HFFc6 (cell line): ENCODE results near the gene UMAD1. TPM values are rescaled to one million over a fixed set of nuclear protein-coding genes. Genes with fewer than 3 reads are reported as not detected.

ENCODE experiments used
- DNase-seq: peaks from one replicate; pipeline ENCODE4 v3.0.0-alpha.2; 2018
- H3K27ac Mint-ChIP-seq: 2 replicates; pipeline ENCODE4 v1.8.0; 2020; ENCODE audit warnings: mild to moderate bottlenecking, mixed read lengths
- H3K27me3 Mint-ChIP-seq: 2 replicates; pipeline ENCODE4 v1.8.0; 2021; ENCODE audit warnings: mild to moderate bottlenecking, moderate library complexity, mixed read lengths; ENCODE audit not compliant: insufficient read depth
- H3K36me3 Mint-ChIP-seq: 2 replicates; pipeline ENCODE4 v1.8.0; 2021; ENCODE audit warnings: low read depth, mixed read lengths
- H3K4me1 Mint-ChIP-seq: 2 replicates; pipeline ENCODE4 v1.8.0; 2020; ENCODE audit warnings: low read depth, mixed read lengths
- H3K4me3 Mint-ChIP-seq: 2 replicates; pipeline ENCODE4 v1.8.0; 2020; ENCODE audit warnings: mild to moderate bottlenecking, moderate library complexity, mixed read lengths
- H3K9me3 Mint-ChIP-seq: 2 replicates; pipeline ENCODE4 v1.8.0; 2020; ENCODE audit warnings: mild to moderate bottlenecking, mixed read lengths
- CTCF ChIP-seq: fragments of 200-600 bp; sonication (generic); IDR thresholded peaks from 2 replicates; pipeline ENCODE4 v1.5.0; 2021; ENCODE audit warnings: antibody characterized with exemption, mild to moderate bottlenecking
- total RNA-seq, 6 experiments: library from RNA; stranded (reverse); fragmentation: NEBNext Ultra II Directional; extraction: Animal tissue kit (Norgen Biotek cat#: 25700); gene quantifications; 2 replicates in 1 of 6; 3 replicates in 5 of 6; pipeline ENCODE4 v1.2.3, GENCODE V29; 2021

UMAD1 gene
- total RNA-seq, 6 experiments from 2014 or later: 11.6 to 14.6 (median 12.1) TPM

GRCh38 chr7:7861211-7861633 lies 220.7 kb downstream of the UMAD1 start:
- H3K27ac Mint-ChIP-seq: no peak overlapping the region
- peaks cover 21% of the 10 kb centered on the region for H3K4me1 Mint-ChIP-seq

GRCh38 chr7:7862393-7862792 lies 221.8 kb downstream of the UMAD1 start:
- Mint-ChIP-seq H3K4me1 (peaks cover 18% of the 10 kb centered on the region), H3K4me3 (no peak overlapping the region), H3K27me3 (no peaks in the 10 kb centered on the region), H3K27ac (no peak overlapping the region), H3K36me3 (peaks cover under 1% of the 10 kb centered on the region; the same call in 1 of the 2 replicates), H3K9me3 (no peaks in the 10 kb centered on the region)
- DNase-seq: no peak
- TF ChIP-seq CTCF: no peak

More at GRCh38 chr7:7861211-7861633, 220.7 kb downstream of the UMAD1 start:
- H3K9me3 Mint-ChIP-seq: no peaks in the 10 kb centered on the region
- peaks cover 7% of the 10 kb centered on the region; the same call in 1 of the 2 replicates for H3K36me3 Mint-ChIP-seq
- no peak overlapping the region for H3K4me3 Mint-ChIP-seq
- DNase-seq: peak; percentile 37
- no peaks in the 10 kb centered on the region for H3K27me3 Mint-ChIP-seq
- no peak for TF ChIP-seq CTCF

- Mint-ChIP-seq H3K27me3 (no peaks in the 10 kb centered on the region), H3K4me3 (no peak overlapping the region), H3K27ac (no peak overlapping the region), H3K4me1 (no peaks in the 10 kb centered on the region), H3K9me3 (no peaks in the 10 kb centered on the region), H3K36me3 (no peaks in the 10 kb centered on the region)
- TF ChIP-seq CTCF: no peak
- DNase-seq: no peak
Measured at GRCh38 chr7:7867846-7868571, 227.5 kb downstream of the UMAD1 start.

- no peaks in the 10 kb centered on the region for H3K4me1 Mint-ChIP-seq
- H3K9me3 Mint-ChIP-seq: no peaks in the 10 kb centered on the region
- no peaks in the 10 kb centered on the region for H3K27me3 Mint-ChIP-seq
- H3K27ac Mint-ChIP-seq: no peak overlapping the region
- TF ChIP-seq CTCF: no peak
- no peak for DNase-seq
- no peaks in the 10 kb centered on the region for H3K36me3 Mint-ChIP-seq
- H3K4me3 Mint-ChIP-seq: no peak overlapping the region
Measured at GRCh38 chr7:7868572-7868899, 228.0 kb downstream of the UMAD1 start.

GRCh38 chr7:7869036-7869435 lies 228.5 kb downstream of the UMAD1 start:
- no peak for DNase-seq
- Mint-ChIP-seq H3K4me1 (no peaks in the 10 kb centered on the region), H3K36me3 (no peaks in the 10 kb centered on the region), H3K4me3 (no peak overlapping the region), H3K27me3 (no peaks in the 10 kb centered on the region), H3K9me3 (no peaks in the 10 kb centered on the region), H3K27ac (no peak overlapping the region)
- TF ChIP-seq CTCF: no peak
